Purkinje cell (primary cell): ENCODE results near the gene RAD9A. TPM values are rescaled to one million over a fixed set of nuclear protein-coding genes. Genes with fewer than 3 reads are reported as not detected.

Experiments
- polyA plus RNA-seq: library from polyadenylated mRNA; unstranded; fragments of >200 nt; fragmentation: Nextera tagmentation; gene quantifications from 2 replicates; pipeline ENCODE4 v1.2.1, GENCODE V29; 2014

RAD9A gene
- polyA plus RNA-seq = 0.35 and 2.5 TPM in 2 replicates

DNA sequence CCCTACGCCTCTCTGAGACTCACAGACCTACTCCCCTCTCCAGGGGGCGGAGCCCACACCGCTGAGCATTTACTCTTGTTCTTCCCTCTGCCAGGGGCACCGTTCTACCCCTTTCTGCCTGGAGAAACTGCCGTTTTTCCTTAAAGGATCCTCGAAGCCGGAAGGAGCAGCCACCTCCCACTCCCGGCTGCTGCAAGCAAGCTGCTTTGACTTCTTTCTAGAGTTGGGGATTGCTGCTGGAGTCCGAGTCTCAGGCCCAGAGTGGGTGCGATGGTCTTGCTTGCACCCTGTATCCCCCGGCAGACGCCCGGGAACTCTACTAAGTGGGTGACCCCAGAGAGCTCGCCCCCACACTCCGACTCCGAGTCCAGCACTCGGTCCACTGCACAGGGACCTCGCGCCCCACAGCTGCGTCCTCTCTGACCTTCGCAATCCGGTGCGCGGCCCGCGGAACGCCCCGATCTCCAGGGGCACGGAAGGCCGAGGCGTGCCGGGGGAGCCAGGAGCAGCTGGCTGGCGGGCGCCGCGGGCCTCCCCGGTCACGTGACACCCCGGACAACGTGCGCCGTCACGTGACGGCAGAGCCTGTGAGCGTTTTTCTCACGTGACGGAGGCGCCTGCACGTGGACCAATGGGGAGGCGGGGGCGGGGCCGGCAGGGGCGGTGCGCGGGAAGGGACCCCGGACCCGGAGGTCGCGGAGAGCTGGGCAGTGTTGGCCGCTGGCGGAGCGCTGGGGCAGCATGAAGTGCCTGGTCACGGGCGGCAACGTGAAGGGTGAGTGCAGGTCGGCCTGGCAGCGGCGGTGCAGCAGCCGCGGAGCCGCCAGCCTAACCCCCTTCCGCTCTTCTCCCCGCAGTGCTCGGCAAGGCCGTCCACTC lies at the start of gene RAD9A:
TSS of gene RAD9A (plus strand) at position 683 of the 879 bp plus-strand sequence. CDS start at position 742, 59 bp downstream.

DNA sequence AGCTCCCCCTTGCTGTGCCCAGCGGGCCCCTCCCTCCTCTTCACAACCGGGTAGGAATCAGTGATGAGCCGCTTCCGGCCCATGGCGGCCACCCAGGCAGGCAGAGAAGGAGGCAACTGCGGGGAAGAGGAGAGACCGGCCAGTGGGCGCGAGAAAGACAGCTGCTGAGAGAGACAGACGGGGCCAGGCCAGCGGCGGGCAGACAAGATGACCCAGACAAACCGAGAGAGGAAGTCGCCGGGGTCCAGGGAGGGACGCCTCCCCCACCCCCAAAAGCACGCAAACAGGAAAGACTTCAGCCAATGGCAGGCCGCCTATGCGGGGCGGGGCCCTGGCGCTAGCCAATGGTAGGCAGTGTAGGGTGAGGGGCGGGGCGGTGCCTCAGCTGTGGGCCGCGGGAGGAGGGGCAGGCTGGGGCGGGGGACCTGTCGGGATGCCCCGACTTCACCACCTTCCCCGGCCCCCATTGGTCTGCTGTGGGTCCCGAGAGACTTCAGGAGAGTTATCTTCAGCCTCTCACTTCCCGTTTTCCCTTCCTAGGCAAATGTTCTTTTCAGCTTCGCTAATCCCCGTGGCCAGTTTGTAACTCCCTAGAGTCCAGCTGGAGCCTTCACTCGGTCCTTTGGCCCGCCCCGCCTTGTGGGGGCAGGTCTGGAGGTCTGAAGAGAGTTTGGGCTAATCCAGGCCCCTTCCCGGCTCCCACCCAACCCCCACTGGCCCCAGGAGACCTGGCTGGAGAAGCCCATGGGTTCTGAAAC lies 38.3 kb upstream of the RAD9A start, which contains the start of gene POLD4:
TSS of gene POLD4 (minus strand) at position 230 of the 758 bp plus-strand sequence. CDS start at position 83, 147 bp downstream.

DNA sequence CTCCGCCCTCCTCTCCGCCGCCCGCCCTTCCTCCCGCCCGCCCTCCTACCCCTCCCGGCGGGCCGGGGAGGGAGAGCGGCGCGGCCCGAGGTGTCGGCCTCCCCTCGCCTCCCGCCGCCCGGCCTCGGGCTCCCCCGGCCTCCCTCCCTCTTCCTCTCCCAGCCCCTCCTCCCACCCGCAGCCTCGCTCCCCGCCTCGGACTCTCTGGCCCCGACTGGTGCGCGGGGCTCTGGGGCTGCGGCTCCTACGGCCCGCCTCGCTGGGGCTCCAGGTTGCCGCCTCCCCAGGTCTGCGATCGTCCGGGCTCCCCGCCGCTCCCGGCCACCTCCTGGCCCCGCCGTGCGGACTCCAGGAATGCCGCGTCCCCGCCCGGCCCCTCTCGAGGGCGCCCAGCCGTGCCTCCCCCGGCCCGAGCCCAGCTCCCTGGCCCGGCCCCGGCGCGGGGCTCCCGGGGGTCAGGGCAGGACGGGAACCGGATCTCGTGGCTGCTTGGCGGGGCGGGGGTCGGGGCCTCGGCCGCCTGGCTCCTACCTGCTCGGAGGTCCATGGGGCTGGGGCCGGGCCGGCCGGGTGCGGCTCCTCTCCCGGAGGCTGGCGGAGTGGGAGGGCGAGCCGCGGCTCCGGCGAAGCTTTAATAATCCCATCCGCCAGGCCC lies 18.7 kb upstream of the RAD9A start, which contains the start of gene CLCF1:
TSS of gene CLCF1 (minus strand) at position 606 of the 655 bp plus-strand sequence. CDS start at position 547, 59 bp downstream.

DNA sequence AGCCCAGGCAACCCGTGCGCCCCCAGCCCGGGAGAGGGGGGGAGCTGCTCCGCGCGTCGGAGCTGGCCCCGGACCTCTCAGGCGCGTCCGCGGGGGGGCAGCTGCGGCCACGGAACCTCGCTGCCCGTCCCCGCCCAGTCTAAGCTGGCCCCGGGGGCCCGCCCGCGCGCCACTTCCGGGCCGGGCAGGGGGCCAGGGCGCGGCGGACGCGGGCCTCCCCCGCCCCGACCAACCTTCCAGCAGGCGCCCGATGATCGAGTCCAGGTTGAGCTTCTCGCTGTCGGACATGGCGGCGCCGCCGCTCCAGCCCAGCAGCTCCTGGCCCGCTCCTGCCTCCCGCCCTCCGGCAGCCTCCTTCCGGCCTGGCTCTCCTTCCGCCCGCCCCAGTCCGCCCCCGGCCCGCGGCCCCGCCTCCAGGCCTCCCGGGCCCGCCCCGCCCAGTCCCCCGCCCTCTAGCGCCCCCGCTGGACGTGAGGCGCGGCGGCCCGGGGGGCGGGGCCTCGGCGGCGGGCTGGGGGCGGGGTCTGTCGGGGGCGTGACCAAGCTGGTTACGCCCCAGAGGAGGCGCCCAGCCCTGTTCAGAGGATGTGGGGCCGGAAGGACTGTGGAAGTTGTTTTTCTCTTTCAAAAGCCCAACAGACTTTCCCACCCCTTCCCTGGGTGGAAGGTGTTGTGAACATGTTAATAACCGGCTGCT lies 9.9 kb downstream of the RAD9A start, which contains the start of gene PPP1CA:
TSS of gene PPP1CA (minus strand) at position 364 of the 697 bp plus-strand sequence. CDS start at position 288, 76 bp downstream.

DNA sequence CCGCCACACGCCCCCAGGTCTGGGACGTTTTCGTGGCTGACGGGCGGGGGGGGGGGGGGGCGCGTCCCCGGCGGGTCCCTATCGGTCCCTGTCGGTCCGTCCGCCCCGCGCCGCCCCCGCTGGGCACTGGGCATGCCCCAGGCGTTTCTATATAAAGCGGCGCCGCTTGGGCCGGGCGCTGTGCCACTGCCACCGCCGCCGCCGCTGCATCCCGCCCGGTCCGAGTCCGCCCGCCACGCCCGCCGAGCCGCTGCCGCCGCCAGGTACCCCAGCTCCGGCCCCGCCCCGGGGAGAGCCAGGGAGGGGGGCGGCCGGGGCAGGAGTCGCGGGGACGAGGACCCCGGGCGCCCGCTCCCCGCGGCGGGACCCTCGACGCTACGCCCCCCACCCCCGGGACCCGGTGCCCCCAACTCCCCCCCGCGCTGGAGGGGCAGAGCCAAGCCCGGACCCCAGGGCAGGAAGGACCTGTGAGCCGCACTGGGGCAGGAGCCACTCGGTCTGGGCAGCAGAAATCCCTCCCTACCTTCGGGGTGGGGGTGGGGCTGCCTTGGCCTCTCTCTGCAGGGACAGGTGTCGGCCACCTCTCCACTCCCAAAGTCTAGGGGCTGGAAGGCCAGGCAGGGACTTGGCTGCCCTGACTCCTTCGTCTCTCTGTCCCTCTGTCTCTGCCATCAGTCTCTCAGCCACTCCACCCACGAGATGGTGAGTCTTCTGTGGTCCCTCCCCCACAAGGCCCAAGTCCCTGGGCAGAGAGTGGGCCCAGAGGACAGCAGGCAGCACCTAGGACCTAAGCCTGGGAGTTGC lies 23.9 kb downstream of the RAD9A start, which contains the start of gene CARNS1:
TSS of gene CARNS1 (plus strand) at position 178 of the 804 bp plus-strand sequence. CDS start at position 700, 522 bp downstream.

DNA sequence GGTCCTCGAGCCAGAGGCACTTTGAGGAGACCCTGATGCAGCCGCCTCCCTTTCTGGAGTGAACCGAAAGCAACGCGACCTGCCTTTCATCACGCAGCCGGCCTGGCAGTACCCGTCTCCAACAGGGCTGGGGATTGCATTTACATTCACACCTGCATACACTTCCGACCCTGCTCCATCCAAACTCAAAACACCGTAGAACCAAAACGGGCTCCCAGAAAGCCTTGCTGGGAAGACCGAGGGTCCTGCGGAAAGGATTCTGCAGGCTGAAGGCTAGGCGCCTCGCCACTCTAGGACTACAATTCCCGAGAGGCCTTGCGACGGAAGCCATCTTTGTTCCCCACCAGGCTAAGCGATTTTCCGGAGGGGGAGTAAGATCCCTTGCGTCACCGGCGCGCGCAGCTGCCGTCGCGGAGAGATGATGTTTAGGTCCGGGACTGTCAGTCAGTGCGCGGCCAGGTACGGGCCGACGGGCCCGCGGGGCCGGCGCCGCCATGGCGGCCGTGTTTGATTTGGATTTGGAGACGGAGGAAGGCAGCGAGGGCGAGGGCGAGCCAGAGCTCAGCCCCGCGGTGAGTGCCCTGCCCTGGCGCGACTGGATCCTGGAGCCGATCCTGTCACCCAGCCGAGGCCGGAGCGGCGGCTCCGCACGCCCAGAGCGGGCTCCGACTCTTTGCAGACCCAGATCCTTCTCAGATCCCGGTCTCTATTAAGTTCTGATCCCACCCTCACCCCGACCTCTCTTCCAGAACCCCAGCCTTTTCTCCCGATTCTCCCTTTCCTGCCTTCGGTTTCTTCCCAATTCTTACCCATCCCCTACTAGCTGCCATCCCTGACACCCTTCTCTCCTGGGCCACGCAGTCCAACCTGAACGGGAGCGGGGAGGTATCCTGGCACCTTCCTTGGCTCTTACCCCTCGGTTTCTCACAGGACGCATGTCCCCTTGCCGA lies 36.5 kb downstream of the RAD9A start, which contains the start of gene RPS6KB2:
TSS of gene RPS6KB2 (plus strand) at position 443 of the 950 bp plus-strand sequence. CDS start at position 495, 52 bp downstream.

DNA sequence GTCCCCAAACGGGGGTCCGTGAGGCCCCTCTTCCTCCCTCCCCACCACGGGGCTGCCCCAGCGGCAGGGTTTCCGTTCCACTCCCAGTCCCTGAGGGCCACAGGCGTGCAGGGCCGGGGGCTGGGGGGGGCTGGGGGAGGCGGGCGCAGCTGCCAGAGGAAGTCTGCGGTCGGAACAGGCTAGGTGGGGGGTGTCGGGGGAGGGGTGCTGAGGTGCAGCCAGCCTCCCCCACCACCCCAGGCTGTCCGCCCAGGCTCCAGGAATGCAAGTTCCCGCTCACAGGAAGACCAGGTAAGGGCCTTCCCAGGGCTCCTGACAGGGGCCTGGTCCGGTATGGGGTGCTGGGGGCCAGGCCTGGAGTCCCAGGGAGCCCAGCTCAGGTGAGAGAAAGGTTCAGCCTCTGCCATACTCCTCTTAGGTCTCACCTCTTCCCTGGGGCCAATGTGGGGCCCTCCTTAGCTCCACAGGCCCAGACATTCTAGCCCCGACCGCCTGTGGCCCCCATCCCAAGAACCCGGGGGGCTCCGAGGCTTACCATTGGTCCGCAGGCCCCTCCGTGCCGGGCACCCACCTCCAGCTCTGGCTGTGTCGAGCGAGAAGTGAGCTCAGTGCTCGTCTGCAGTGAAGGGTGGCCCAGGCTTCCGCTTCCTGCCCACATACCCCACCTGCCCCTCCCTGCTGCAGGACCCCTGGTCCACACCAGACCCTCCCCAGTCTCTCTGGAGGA lies 45.5 kb downstream of the RAD9A start, which contains the start of gene PTPRCAP:
TSS of gene PTPRCAP (minus strand) at position 601 of the 727 bp plus-strand sequence. CDS start at position 538, 63 bp downstream.

Other genes starting within 250 kb of the RAD9A start
- gene GRK2, start 125.5 kb upstream of the RAD9A start, polyA plus RNA-seq = 1.1 and 1.2 TPM in 2 replicates
- 0.63 and 4.3 TPM in 2 replicates for gene ANKRD13D, start 102.7 kb upstream of the RAD9A start, polyA plus RNA-seq
- 3.2 TPM in 1 of 2 replicates, not detected in the other for gene SSH3, start 88.5 kb upstream of the RAD9A start, polyA plus RNA-seq
- 4.0 TPM in 1 of 2 replicates, not detected in the other for gene POLD4, start 38.4 kb upstream of the RAD9A start, polyA plus RNA-seq
- not detected in 2 replicates for gene CLCF1, start 18.4 kb upstream of the RAD9A start, polyA plus RNA-seq
- 14.0 and 30.5 TPM in 2 replicates for gene PPP1CA, start 9.9 kb downstream of the RAD9A start, polyA plus RNA-seq
- not detected in 2 replicates for gene TBC1D10C, start 12.1 kb downstream of the RAD9A start, polyA plus RNA-seq
- gene CARNS1, start 23.7 kb downstream of the RAD9A start, polyA plus RNA-seq = 0.39 and 0.41 TPM in 2 replicates
- 0.66 TPM in 1 of 2 replicates, not detected in the other for gene RPS6KB2, start 36.5 kb downstream of the RAD9A start, polyA plus RNA-seq
- 1.0 TPM in 1 of 2 replicates, not detected in the other for gene PTPRCAP, start 45.7 kb downstream of the RAD9A start, polyA plus RNA-seq
- 1.5 and 4.7 TPM in 2 replicates for gene CORO1B, start 51.5 kb downstream of the RAD9A start, polyA plus RNA-seq
- not detected in 2 replicates for gene GPR152, start 60.7 kb downstream of the RAD9A start, polyA plus RNA-seq
- gene CABP4, start 63.4 kb downstream of the RAD9A start, polyA plus RNA-seq = 0.08 and 0.52 TPM in 2 replicates
- gene TMEM134, start 77.3 kb downstream of the RAD9A start, polyA plus RNA-seq = 37.1 and 46.2 TPM in 2 replicates
- 33.2 and 34.2 TPM in 2 replicates for gene AIP, start 91.0 kb downstream of the RAD9A start, polyA plus RNA-seq
- 0.10 and 0.95 TPM in 2 replicates for gene PITPNM1, start 113.4 kb downstream of the RAD9A start, polyA plus RNA-seq
- 30.5 and 34.5 TPM in 2 replicates for gene CDK2AP2, start 116.2 kb downstream of the RAD9A start, polyA plus RNA-seq
- gene CABP2, start 131.5 kb downstream of the RAD9A start, polyA plus RNA-seq = not detected in 2 replicates
- gene GSTP1, start 191.8 kb downstream of the RAD9A start, polyA plus RNA-seq = 101 and 134 TPM in 2 replicates
- 104 and 130 TPM in 2 replicates for gene NDUFV1, start 214.9 kb downstream of the RAD9A start, polyA plus RNA-seq
- 0.46 and 0.71 TPM in 2 replicates for gene NUDT8, start 238.0 kb downstream of the RAD9A start, polyA plus RNA-seq
- not detected in 2 replicates for gene TBX10, start 247.8 kb downstream of the RAD9A start, polyA plus RNA-seq